IMR-90 (cell line): ENCODE results near the gene NUP93. TPM values are rescaled to one million over a fixed set of nuclear protein-coding genes. Genes with fewer than 3 reads are reported as not detected.

ENCODE experiments used
- ATAC-seq: fragments of 200-7000 bp; cut with Tn5 transposase; 2 replicates; pipeline ENCODE4 v1.9.1; 2020; ENCODE audit warnings: low read depth, mild to moderate bottlenecking, moderate library complexity
- BruUV-seq: library from RNA; stranded (reverse); fragments of 400-500 nt; replicated peaks from 2 replicates; lab custom pipeline; 2021; lab: Mats Ljungman, UMichigan
- CTCF ChIA-PET: fragments of 300-600 bp; formaldehyde crosslinking; extraction: SDS; loops from one replicate; lab custom pipeline; 2021; ENCODE audit warnings: antibody characterized with exemption; lab: Yijun Ruan, JAX
- POLR2A ChIA-PET: fragments of 300-600 bp; sonication (Branson Sonifier 250); formaldehyde crosslinking; loops from one replicate; lab custom pipeline; 2022; ENCODE audit warnings: antibody characterized with exemption; ENCODE audit not compliant: unreplicated experiment; lab: Charles Lee
- DNase-seq: peaks from one replicate; pipeline ENCODE4 v3.0.0; 2013
- H2AFZ ChIP-seq: replicated peaks from 2 replicates; pipeline ENCODE3; 2013; ENCODE audit warnings: low read length, mild to moderate bottlenecking; ENCODE audit not compliant: poor library complexity
- H2AK5ac ChIP-seq: 2 replicates; pipeline ENCODE4 v1.6.1; 2013; ENCODE audit warnings: low read depth, low read length, inconsistent platforms
- H2AK9ac ChIP-seq: replicated peaks from 2 replicates; pipeline ENCODE3; 2013; ENCODE audit warnings: mild to moderate bottlenecking, low read depth, low read length, moderate library complexity; ENCODE audit not compliant: poor library complexity
- H2BK120ac ChIP-seq: 2 replicates; pipeline ENCODE4 v1.6.1; 2013; ENCODE audit warnings: low read depth, low read length, inconsistent platforms
- H2BK15ac ChIP-seq: 3 replicates; pipeline ENCODE4 v1.6.1; 2013; ENCODE audit warnings: low read depth, low read length, inconsistent platforms
- H2BK20ac ChIP-seq: 2 replicates; pipeline ENCODE4 v1.6.1; 2013; ENCODE audit warnings: low read depth, mild to moderate bottlenecking, inconsistent platforms, low read length, moderate library complexity
- H2BK5ac ChIP-seq: 2 replicates; pipeline ENCODE4 v1.6.1; 2013; ENCODE audit warnings: mild to moderate bottlenecking, low read depth, low read length, inconsistent platforms; ENCODE audit not compliant: poor library complexity, severe bottlenecking
- H3K14ac ChIP-seq: replicated peaks from 2 replicates; pipeline ENCODE4 v1.6.1; 2013; ENCODE audit warnings: low read depth, low read length, inconsistent platforms
- H3K18ac ChIP-seq: 2 replicates; pipeline ENCODE4 v1.6.1; 2013; ENCODE audit warnings: low read depth, low read length, control low read depth
- H3K23ac ChIP-seq: 2 replicates; pipeline ENCODE4 v1.6.1; 2013; ENCODE audit warnings: low read depth, low read length, inconsistent platforms
- H3K27ac ChIP-seq: 2 replicates; pipeline ENCODE4 v1.5.1; 2013; ENCODE audit warnings: mild to moderate bottlenecking, control low read depth, low read length; ENCODE audit not compliant: insufficient read depth
- H3K27me3 ChIP-seq: 2 replicates; pipeline ENCODE4 v1.6.1; 2013; ENCODE audit warnings: low read length; ENCODE audit not compliant: control insufficient read depth, insufficient read depth
- H3K36me3 ChIP-seq: 2 replicates; pipeline ENCODE4 v1.6.1; 2013; ENCODE audit warnings: low read length, mixed read lengths; ENCODE audit not compliant: control insufficient read depth, insufficient read depth
- H3K4ac ChIP-seq: 2 replicates; pipeline ENCODE4 v1.6.1; 2013; ENCODE audit warnings: low read depth, low read length, inconsistent platforms
- H3K4me1 ChIP-seq: 2 replicates; pipeline ENCODE4 v1.6.1; 2013; ENCODE audit warnings: low read length, mixed read lengths; ENCODE audit not compliant: control insufficient read depth, insufficient read depth
- H3K4me2 ChIP-seq: 2 replicates; pipeline ENCODE4 v1.6.1; 2013; ENCODE audit warnings: low read depth, mild to moderate bottlenecking, control low read depth, low read length, moderate library complexity
- H3K4me3 ChIP-seq: 2 replicates; pipeline ENCODE4 v1.5.1; 2013; ENCODE audit warnings: low read depth, mild to moderate bottlenecking, control low read depth, low read length, moderate library complexity; ENCODE audit not compliant: insufficient read depth
- H3K56ac ChIP-seq: 2 replicates; pipeline ENCODE4 v1.6.1; 2013; ENCODE audit warnings: low read length, inconsistent platforms; ENCODE audit not compliant: insufficient read depth; ENCODE audit errors: extremely low read depth
- H3K79me1 ChIP-seq, 2 experiments: 2 replicates each; pipeline ENCODE4 v1.6.1; 2013; ENCODE audit warnings: low read length in 2 of 2, inconsistent platforms in 1 of 2, low read depth in 1 of 2
- H3K9ac ChIP-seq: 2 replicates; pipeline ENCODE4 v1.6.1; 2013; ENCODE audit warnings: low read depth, low read length, control low read depth
- H3K9me1 ChIP-seq: 2 replicates; pipeline ENCODE4 v1.6.1; 2013; ENCODE audit warnings: low read length, inconsistent platforms; ENCODE audit not compliant: insufficient read depth
- H3K9me3 ChIP-seq: 2 replicates; pipeline ENCODE4 v1.6.1; 2013; ENCODE audit warnings: low read length; ENCODE audit not compliant: control insufficient read depth, insufficient read depth
- H4K20me1 ChIP-seq: 2 replicates; pipeline ENCODE4 v1.6.1; 2013; ENCODE audit warnings: low read length, inconsistent platforms; ENCODE audit not compliant: insufficient read depth
- H4K5ac ChIP-seq: 2 replicates; pipeline ENCODE4 v1.6.1; 2013; ENCODE audit warnings: mild to moderate bottlenecking, low read depth, low read length, control low read depth
- H4K8ac ChIP-seq, 2 experiments: 2 replicates each; pipeline ENCODE4 v1.6.1; 2013; ENCODE audit warnings: low read depth in 2 of 2, low read length in 2 of 2, control low read depth in 1 of 2, inconsistent platforms in 1 of 2
- H4K91ac ChIP-seq: 2 replicates; pipeline ENCODE4 v1.6.1; 2013; ENCODE audit warnings: low read depth, low read length, inconsistent platforms; ENCODE audit not compliant: insufficient read depth
- CHD1 ChIP-seq: IDR thresholded peaks from 2 replicates; pipeline ENCODE4 v1.6.1; 2012; ENCODE audit warnings: low read depth, low read length, improper control_type of control experiment
- ELK1 ChIP-seq: fragments of 150-350 bp; IDR thresholded peaks from 2 replicates; pipeline ENCODE4 v1.6.1; 2016; ENCODE audit warnings: low read depth, mild to moderate bottlenecking, low read length, moderate library complexity, borderline replicate concordance
- MAFK ChIP-seq: IDR thresholded peaks from 2 replicates; pipeline ENCODE4 v1.6.1; 2012; ENCODE audit warnings: low read depth, low read length, improper control_type of control experiment
- MAZ ChIP-seq: IDR thresholded peaks from 2 replicates; pipeline ENCODE4 v1.6.1; 2012; ENCODE audit warnings: low read depth, mild to moderate bottlenecking, low read length, improper control_type of control experiment, moderate library complexity, borderline replicate concordance
- NFE2L2 ChIP-seq: fragments of 150-350 bp; IDR thresholded peaks from 2 replicates; pipeline ENCODE4 v1.6.1; 2016; ENCODE audit warnings: low read depth, mild to moderate bottlenecking, low read length
- POLR2A ChIP-seq: IDR thresholded peaks from 2 replicates; pipeline ENCODE4 v1.6.1; 2012; ENCODE audit warnings: mild to moderate bottlenecking, low read depth, low read length
- RCOR1 ChIP-seq: IDR thresholded peaks from 2 replicates; pipeline ENCODE4 v1.6.1; 2012; ENCODE audit warnings: mild to moderate bottlenecking, low read length, improper control_type of control experiment; ENCODE audit not compliant: insufficient replicate concordance
- RFX5 ChIP-seq: IDR thresholded peaks from 2 replicates; pipeline ENCODE4 v1.8.0; 2012; ENCODE audit warnings: low read depth, mild to moderate bottlenecking, low read length, moderate library complexity
- SMC3 ChIP-seq: fragments of 150-350 bp; IDR thresholded peaks from 2 replicates; pipeline ENCODE4 v1.6.1; 2016; ENCODE audit warnings: low read depth, mild to moderate bottlenecking, antibody characterized with exemption, low read length, moderate library complexity
- USF2 ChIP-seq: fragments of 150-350 bp; IDR thresholded peaks from 2 replicates; pipeline ENCODE4 v1.6.1; 2017; ENCODE audit warnings: mild to moderate bottlenecking, antibody characterized with exemption, low read length, low read depth
- WGBS, 2 experiments: methylation state at CpG; one replicate each; pipeline versions ENCODE4 v1.1.5 to v1.1.7; 2013; ENCODE audit warnings: missing lambda C conversion rate in 2 of 2; ENCODE audit not compliant: insufficient read length in 1 of 2; ENCODE audit errors: extremely low coverage in 2 of 2; 5-methylcytosine and 5-hydroxymethylcytosine counted together
- dilution Hi-C: fragments of 300-500 bp; cut with HindIII; formaldehyde crosslinking; loops from one replicate; pipeline ENCODE4 v1.14.3; 2018; ENCODE audit warnings: low sequenced_read_pairs; ENCODE audit not compliant: unreplicated experiment
- in situ Hi-C: fragments of 300-500 bp; cut with MboI; formaldehyde crosslinking; loops from 3 replicates; pipeline ENCODE4 v1.14.3; 2019; ENCODE audit warnings: low sequenced_read_pairs, inconsistent platforms, mixed read lengths
- intact Hi-C: fragments of 100-400 bp; cut with micrococcal nuclease; formaldehyde crosslinking; loops from 2 replicates; pipeline ENCODE4 v1.10.0; 2022
- polyA plus RNA-seq, 3 experiments: library from polyadenylated mRNA; depleted of rRNA; stranded (reverse); fragments of >200 nt; gene quantifications; 2 replicates each; pipeline ENCODE4 v1.2.3, GENCODE V29; 2012; ENCODE audit warnings: low replicate concordance in 1 of 3
- total RNA-seq: library from RNA; depleted of rRNA; stranded (reverse); fragments of >200 nt; gene quantifications from 2 replicates; pipeline ENCODE4 v1.2.3, GENCODE V29; 2012

Gene NUP93
- total and polyA plus RNA-seq, 2 of the 4 experiments (the other 2 are of a cell fraction) = 54.6 to 72.6 TPM

- Histone ChIP-seq H3K36me3 (peaks cover 2% of the 10 kb centered on the region; the same call in 1 of the 2 replicates), H3K18ac (no peak overlapping the region), H2BK5ac (no peak overlapping the region), H3K4me1 (no peaks in the 10 kb centered on the region), H3K56ac (no peak overlapping the region), H2AK9ac (peak overlapping the region; percentile 82), H2BK15ac (no peak overlapping the region), H3K4me3 (no peak overlapping the region), H4K5ac (no peak overlapping the region), H2BK120ac (no peak overlapping the region), H4K8ac (no peak overlapping the region), H2BK20ac (no peak overlapping the region), H4K20me1 (peaks cover 15% of the 10 kb centered on the region; the same call in 1 of the 2 replicates), H3K14ac (no peak overlapping the region), H3K27me3 (no peaks in the 10 kb centered on the region), H4K91ac (no peak overlapping the region), H3K27ac (no peak overlapping the region), H3K79me1 (peaks cover 48 to 66% of the 10 kb centered on the region in 2 experiments), H3K4ac (no peak overlapping the region), H3K9me3 (no peaks in the 10 kb centered on the region), H2AFZ (peak overlapping the region; percentile 58), H3K4me2 (no peak overlapping the region), H3K9me1 (peaks cover 10% of the 10 kb centered on the region), H3K9ac (no peak overlapping the region), H2AK5ac (no peak overlapping the region), H3K23ac (peak overlapping the region; percentile 59; the same call in 1 of the 2 replicates)
- ChIA-PET CTCF (no interaction called here), POLR2A (interaction anchor here (0.6 kb wide), 1 partner anchor 79 kb away, joined by 3 read pairs; no protein-coding TSS in a partner anchor)
- ATAC-seq = no peak
- no peak for TF ChIP-seq ELK1
- no peak for TF ChIP-seq POLR2A
- TF ChIP-seq RFX5 = no peak
- TF ChIP-seq MAFK = no peak
- TF ChIP-seq SMC3 = no peak
- no peak for TF ChIP-seq MAZ
- TF ChIP-seq NFE2L2 = no peak
- no peak for TF ChIP-seq CHD1
- TF ChIP-seq USF2 = no peak
- TF ChIP-seq RCOR1 = no peak
- no TSS peak for BruUV-seq
- intact Hi-C loops = no loop called here
- in situ Hi-C loops = no loop called here
- DNase-seq = no peak
- dilution Hi-C loops = no loop called here
- WGBS, 2 experiments = no CpG with 5 or more reads among the region's 3 CpGs
Measured at GRCh38 chr16:56736476-56736875, 6.5 kb downstream of the NUP93 start.
